GM18502 (cell line): ENCODE measurements around the gene HLTF.
"Not testable (repeated sequence)": the region's sequence is repeated elsewhere in the genome, so short reads cannot be mapped to it uniquely, and the experiment has no call there.

Source experiments
- ATAC-seq: cut with Tn5 transposase; IDR thresholded peaks from one replicate; pipeline ENCODE4 v1.9.1; 2021; ENCODE audit warnings: mild to moderate bottlenecking; ENCODE audit not compliant: unreplicated experiment, poor library complexity

HLTF gene

DNA sequence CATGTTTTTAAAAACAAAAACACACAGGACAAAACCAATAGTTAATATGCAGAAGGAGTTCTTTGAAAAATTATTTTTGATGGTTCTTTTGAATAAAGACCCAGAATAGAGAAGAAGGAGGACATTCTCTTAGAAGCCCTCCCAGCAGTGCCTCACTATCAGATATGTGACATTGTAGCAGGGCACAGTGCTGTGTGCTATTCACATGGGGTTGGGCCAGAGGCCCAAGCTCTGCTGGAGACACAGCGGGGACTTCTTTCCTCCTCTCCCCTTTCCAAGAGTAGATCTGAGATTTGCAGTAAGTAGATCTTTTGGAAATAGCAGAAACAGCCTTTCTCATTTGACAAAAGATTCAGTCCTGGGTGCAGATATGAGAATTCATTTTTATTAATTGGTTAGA is 88.7 kb downstream of the HLTF start:
- ATAC-seq: no peak

- no peak for ATAC-seq
Measured at GRCh38 chr3:148992635-148993255, 93.6 kb downstream of the HLTF start.

DNA sequence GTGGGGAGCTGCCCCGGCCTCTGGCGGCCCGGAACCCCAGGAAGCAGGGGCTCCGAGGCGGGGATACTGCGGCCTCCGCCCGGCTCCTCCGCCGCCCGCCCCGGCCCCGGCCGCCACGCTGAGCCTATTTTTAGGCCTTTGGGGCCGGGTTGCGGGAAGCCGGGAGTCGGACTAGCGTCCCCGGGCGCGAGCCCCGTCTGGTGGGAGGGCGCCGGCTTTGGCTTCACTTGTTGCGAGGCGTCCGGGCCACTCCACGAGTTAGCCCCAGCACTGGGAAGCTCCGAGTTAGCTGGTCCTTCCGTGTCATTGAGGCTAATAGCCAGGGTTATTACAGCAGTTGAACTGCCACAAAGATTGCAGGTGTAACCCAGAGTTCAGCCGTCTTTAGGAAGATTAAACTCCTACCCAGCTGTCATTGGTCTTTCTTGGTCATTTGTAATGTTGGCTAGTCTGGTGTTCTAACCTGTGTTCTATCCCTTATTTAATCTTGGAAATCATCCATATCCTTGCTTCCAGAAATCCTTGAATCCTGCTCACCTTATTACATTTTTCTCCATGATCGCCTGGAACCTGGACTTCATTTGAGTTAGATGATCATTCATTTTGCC is 94.2 kb downstream of the HLTF start:
- peak; percentile 33 for ATAC-seq

- peak; percentile 88 for ATAC-seq
Measured at GRCh38 chr3:148991219-148992026, 94.9 kb downstream of the HLTF start, which contains the start of gene GYG1. TSS of gene GYG1 (plus strand) at chr3:148991540. CDS start at chr3:148991641, 101 bp downstream.

DNA sequence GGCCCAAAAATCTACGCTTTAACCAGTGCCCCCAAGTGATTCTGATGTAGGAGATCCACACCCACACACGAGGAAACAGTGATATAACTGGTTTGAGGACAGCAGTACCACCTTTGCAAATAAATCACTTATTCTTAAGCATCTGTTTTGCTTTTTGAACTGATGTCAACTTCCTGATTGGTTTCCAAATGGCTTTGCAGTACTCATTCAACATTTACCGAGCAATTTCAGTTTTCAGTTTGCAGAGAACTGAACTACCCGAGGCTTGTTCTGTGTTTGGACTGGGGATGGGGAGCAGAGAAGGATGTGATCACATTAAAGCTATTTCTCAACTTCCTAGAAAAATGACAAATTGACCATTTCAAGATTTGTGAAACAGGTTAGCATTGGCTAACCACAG is 96.1 kb downstream of the HLTF start:
- no peak for ATAC-seq

DNA sequence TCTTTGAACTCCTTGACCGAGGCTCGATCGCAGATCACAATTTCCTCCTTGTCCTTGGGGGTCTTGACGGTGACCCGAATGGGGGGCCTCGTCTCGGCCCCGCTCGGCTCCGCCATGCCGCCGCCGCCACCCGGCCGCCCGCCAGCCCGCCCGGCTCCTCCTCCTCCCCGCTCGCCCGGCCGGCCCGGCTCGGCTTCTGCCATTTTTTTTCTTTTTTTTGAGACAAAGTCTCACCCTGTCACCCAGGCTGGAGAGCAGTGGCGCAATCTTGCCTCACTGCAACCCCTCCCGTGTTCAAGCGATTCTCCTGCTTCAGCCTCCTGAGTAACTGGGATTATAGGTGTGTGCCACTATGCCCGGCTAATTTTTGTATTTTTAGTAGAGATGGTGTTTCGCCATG is 98.8 kb downstream of the HLTF start:
- not testable (repeated sequence) for ATAC-seq

- ATAC-seq: no peak
Measured at GRCh38 chr3:148981273-148981672, 105.1 kb downstream of the HLTF start.
